Measurements from ENCODE around the gene NRIP1. TPM values are rescaled to one million over a fixed set of nuclear protein-coding genes. Genes with fewer than 3 reads are reported as not detected.

The NRIP1 gene
- total and polyA plus RNA-seq, 10 of the 15 experiments (the other 5 are each of a cell fraction or from before 2014, with no cell fraction given) = 2.9 to 26.1 (median 9.3) TPM

GRCh38 chr21:15005391-15005790, 59.4 kb downstream of the NRIP1 start:
- Histone ChIP-seq H3K9me3 (replicated peaks; ENCODE audit: control insufficient read depth, insufficient read depth, low read length) (no peaks in the 10 kb centered on the region), H3K4me3 (no peak overlapping the region), H2AFZ (ENCODE audit: control insufficient read depth, low read depth, low read length) (no peak overlapping the region), H3K36me3 (ENCODE audit: control insufficient read depth in 2 of 2, insufficient read depth in 2 of 2, low read length in 1 of 2) (peaks cover 0 to 2% of the 10 kb centered on the region in 2 experiments; a peak in 1 of 4 replicates), H3K79me2 (ENCODE audit: control insufficient read depth, insufficient read depth, low read length) (peaks cover 4% of the 10 kb centered on the region), H3K4me2 (ENCODE audit: control insufficient read depth, insufficient read depth) (no peak overlapping the region), H3K27ac (ENCODE audit: control insufficient read depth, insufficient read depth) (no peak overlapping the region), H3K9ac (ENCODE audit: control insufficient read depth, insufficient read depth, low read length) (no peak overlapping the region), H3K27me3 (replicated peaks in 1 of 2; ENCODE audit: control insufficient read depth in 2 of 2, insufficient read depth in 2 of 2, low read length in 1 of 2) (no peaks in the 10 kb centered on the region), H3K4me1 (ENCODE audit: control insufficient read depth, insufficient read depth, low read length) (peaks cover 8% of the 10 kb centered on the region; the same call in 1 of the 2 replicates), H4K20me1 (ENCODE audit: control insufficient read depth, insufficient read depth) (no peaks in the 10 kb centered on the region)
- DNase-seq (ENCODE audit: low read depth, low spot score) (no peak), ATAC-seq (no peak), FAIRE-seq (no peak)
- POLR2A ChIA-PET = no interaction called here
- SMC1A ChIA-PET (ENCODE audit: uncharacterized antibody, unreplicated experiment) = interaction anchor here (1.3 kb wide), 1 partner anchor 22 kb away, joined by 3 read pairs; no protein-coding TSS in a partner anchor
- in situ Hi-C loops (cut with MboI) (no loop called here), intact Hi-C loops (cut with micrococcal nuclease; ENCODE audit: unreplicated experiment) (no loop called here)
- TF ChIP-seq ZBED1 (IDR thresholded peaks at IDR 0.05; ENCODE audit: borderline replicate concordance) (no peak), NBN (IDR thresholded peaks at IDR 0.05) (no peak), BACH1 (IDR thresholded peaks at IDR 0.05; ENCODE audit: borderline replicate concordance) (no peak), ZNF207 (IDR thresholded peaks at IDR 0.05; ENCODE audit: borderline replicate concordance) (no peak), POLR2A (IDR thresholded peaks at IDR 0.05; ENCODE audit: low read depth, low read length) (no peak), CHD1 (IDR thresholded peaks at IDR 0.05; ENCODE audit: low read depth, low read length) (no peak), MAX (IDR thresholded peaks at IDR 0.05; ENCODE audit: low read depth, low read length) (no peak), BCLAF1 (IDR thresholded peaks at IDR 0.05) (no peak), RAD51 (IDR thresholded peaks at IDR 0.05) (no peak), RB1 (IDR thresholded peaks at IDR 0.05; ENCODE audit: borderline replicate concordance) (no peak), SKIL (IDR thresholded peaks at IDR 0.05; ENCODE audit: low read depth, poor library complexity, severe bottlenecking) (no peak), SIN3A (IDR thresholded peaks at IDR 0.05; ENCODE audit: low read depth, low read length) (no peak), TAF1 (IDR thresholded peaks at IDR 0.05; ENCODE audit: borderline replicate concordance, low read depth, low read length) (no peak), ZBTB33 (IDR thresholded peaks at IDR 0.05) (no peak), CHD4 (IDR thresholded peaks at IDR 0.05) (no peak), WRNIP1 (IDR thresholded peaks at IDR 0.05; ENCODE audit: borderline replicate concordance, low read depth, low read length) (no peak)
- 52% methylated on average over 6 of the region's 6 CpGs for WGBS (ENCODE audit: insufficient coverage, insufficient replicate concordance, low lambda C conversion rate, missing lambda C conversion rate)
- BruUV-seq (replicated peaks) = no TSS peak
- CTCF ChIA-PET = no interaction called here
- RAD21 ChIA-PET (ENCODE audit: unreplicated experiment) = no interaction called here

Data from GM12878 (cell line).